Activated naive CD4-positive, alpha-beta T cell treated with anti-CD3 and anti-CD28 coated beads, Interleukin-2, amount 50 U/mL, for 72 hours (primary cell): Measurements from ENCODE around the gene PAQR3. TPM values are rescaled to one million over a fixed set of nuclear protein-coding genes. Genes with fewer than 3 reads are reported as not detected.
"Not testable (repeated sequence)": the region's sequence is repeated elsewhere in the genome, so short reads cannot be mapped to it uniquely, and the experiment has no call there.

ENCODE experiments used
- ATAC-seq, 2 donors: fragments of 150-1000 bp; cut with Tn5 transposase; 2 replicates each; pipeline ENCODE4 v1.10.0; 2021; ENCODE audit warnings: mild to moderate bottlenecking in 2 of 2, moderate library complexity in 2 of 2
- DNase-seq, 2 donors: peaks; one replicate each; pipeline ENCODE4 v3.0.0; 2021 to 2022; ENCODE audit warnings: low spot score in 2 of 2
- H3K27ac Mint-ChIP-seq, 2 donors: one replicate each; pipeline ENCODE4 v1.8.0; 2022; ENCODE audit warnings: mild to moderate bottlenecking in 2 of 2, mixed read lengths in 2 of 2
- H3K36me3 Mint-ChIP-seq, 2 donors: one replicate each; pipeline ENCODE4 v1.8.0; 2022; ENCODE audit warnings: mixed read lengths in 2 of 2
- H3K9me3 Mint-ChIP-seq, 2 donors: one replicate each; pipeline ENCODE4 v1.8.0; 2022; ENCODE audit warnings: mixed read lengths in 2 of 2
- total RNA-seq, 2 donors: library from RNA; stranded (reverse); gene quantifications; one replicate each; pipeline ENCODE4 v1.2.3, GENCODE V29; 2022

Gene PAQR3
- total RNA-seq, 2 donors from 2014 or later, result 7.1 to 16.7 TPM

- peak in 1 of 2 donors; percentile 8 for ATAC-seq
- Mint-ChIP-seq H3K9me3 (no peaks in the 10 kb centered on the region), H3K27ac (peak overlapping the region; percentile 57 to 92), H3K36me3 (peaks cover 6 to 10% of the 10 kb centered on the region in 2 donors)
- no peak for DNase-seq
Observed at GRCh38 chr4:78939667-78940008, 400 bp upstream of the PAQR3 start.

- DNase-seq (no peak), ATAC-seq (no peak)
- H3K9me3 Mint-ChIP-seq, result no peaks in the 10 kb centered on the region
- peak overlapping the region; percentile 92 to 93 for H3K27ac Mint-ChIP-seq
- peaks cover 6 to 10% of the 10 kb centered on the region in 2 donors for H3K36me3 Mint-ChIP-seq
Observed at GRCh38 chr4:78938474-78938867, 767 bp downstream of the PAQR3 start.

- no peak for ATAC-seq
- H3K36me3 Mint-ChIP-seq, result peaks cover 6 to 10% of the 10 kb centered on the region in 2 donors
- no peaks in the 10 kb centered on the region for H3K9me3 Mint-ChIP-seq
- no peak for DNase-seq
- no peak overlapping the region for H3K27ac Mint-ChIP-seq
Observed at GRCh38 chr4:78937837-78938236, 1.4 kb downstream of the PAQR3 start.

GRCh38 chr4:78936989-78937388, 2.2 kb downstream of the PAQR3 start:
- Mint-ChIP-seq H3K27ac (no peak overlapping the region), H3K36me3 (peaks cover 6 to 10% of the 10 kb centered on the region in 2 donors), H3K9me3 (no peaks in the 10 kb centered on the region)
- DNase-seq, result no peak
- ATAC-seq, result no peak

- DNase-seq, result no peak
- Mint-ChIP-seq H3K27ac (no peak overlapping the region), H3K36me3 (peaks cover 12 to 14% of the 10 kb centered on the region in 2 donors), H3K9me3 (no peaks in the 10 kb centered on the region)
- no peak for ATAC-seq
Observed at GRCh38 chr4:78930016-78930629, 9.1 kb downstream of the PAQR3 start.

GRCh38 chr4:78928835-78929234, 10.4 kb downstream of the PAQR3 start:
- ATAC-seq (no peak), DNase-seq (no peak)
- H3K9me3 Mint-ChIP-seq, result no peaks in the 10 kb centered on the region
- H3K36me3 Mint-ChIP-seq, result peaks cover 12 to 14% of the 10 kb centered on the region in 2 donors
- no peak overlapping the region for H3K27ac Mint-ChIP-seq

- Mint-ChIP-seq H3K27ac (no peak overlapping the region), H3K9me3 (no peaks in the 10 kb centered on the region), H3K36me3 (peaks cover 12 to 14% of the 10 kb centered on the region in 2 donors)
- ATAC-seq, result no peak
- no peak for DNase-seq
Observed at GRCh38 chr4:78926826-78927225, 12.4 kb downstream of the PAQR3 start.

GRCh38 chr4:78923464-78924312, 15.6 kb downstream of the PAQR3 start:
- ATAC-seq, result no peak
- H3K9me3 Mint-ChIP-seq, result no peaks in the 10 kb centered on the region
- DNase-seq, result no peak
- peaks cover 8 to 12% of the 10 kb centered on the region in 2 donors for H3K36me3 Mint-ChIP-seq
- no peak overlapping the region for H3K27ac Mint-ChIP-seq

- H3K36me3 Mint-ChIP-seq, result peaks cover 8 to 12% of the 10 kb centered on the region in 2 donors
- ATAC-seq (no peak), DNase-seq (no peak)
- no peak overlapping the region for H3K27ac Mint-ChIP-seq
- no peaks in the 10 kb centered on the region for H3K9me3 Mint-ChIP-seq
Observed at GRCh38 chr4:78922207-78922606, 17.0 kb downstream of the PAQR3 start.

- Mint-ChIP-seq H3K9me3 (no peaks in the 10 kb centered on the region), H3K36me3 (peaks cover 12 to 17% of the 10 kb centered on the region in 2 donors), H3K27ac (no peak overlapping the region)
- DNase-seq (no peak), ATAC-seq (no peak)
Observed at GRCh38 chr4:78910612-78911011, 28.6 kb downstream of the PAQR3 start.

- ATAC-seq, DNase-seq, H3K27ac Mint-ChIP-seq, H3K9me3 Mint-ChIP-seq: not testable (repeated sequence)
- H3K36me3 Mint-ChIP-seq, result peaks cover 12 to 17% of the 10 kb centered on the region in 2 donors
Observed at GRCh38 chr4:78908974-78909373, 30.3 kb downstream of the PAQR3 start.

- Mint-ChIP-seq H3K27ac (no peak overlapping the region), H3K9me3 (no peaks in the 10 kb centered on the region), H3K36me3 (peaks cover 12 to 17% of the 10 kb centered on the region in 2 donors)
- DNase-seq, result no peak
- no peak for ATAC-seq
Observed at GRCh38 chr4:78907638-78908037, 31.6 kb downstream of the PAQR3 start.

- Mint-ChIP-seq H3K36me3 (no peaks in the 10 kb centered on the region), H3K27ac (no peak overlapping the region), H3K9me3 (no peaks in the 10 kb centered on the region)
- DNase-seq (no peak), ATAC-seq (no peak)
Observed at GRCh38 chr4:78904143-78904542, 35.1 kb downstream of the PAQR3 start.

- H3K9me3 Mint-ChIP-seq, result no peaks in the 10 kb centered on the region
- DNase-seq (no peak), ATAC-seq (no peak)
- H3K36me3 Mint-ChIP-seq, result no peaks in the 10 kb centered on the region
- no peak overlapping the region for H3K27ac Mint-ChIP-seq
Observed at GRCh38 chr4:78902298-78902697, 36.9 kb downstream of the PAQR3 start.

- H3K27ac Mint-ChIP-seq, result no peak overlapping the region
- no peaks in the 10 kb centered on the region for H3K9me3 Mint-ChIP-seq
- no peaks in the 10 kb centered on the region for H3K36me3 Mint-ChIP-seq
Observed at GRCh38 chr4:78901882-78902281, 37.4 kb downstream of the PAQR3 start.

GRCh38 chr4:78899302-78899701, 39.9 kb downstream of the PAQR3 start:
- Mint-ChIP-seq H3K27ac (no peak overlapping the region), H3K36me3 (no peaks in the 10 kb centered on the region), H3K9me3 (no peaks in the 10 kb centered on the region)
- DNase-seq (no peak), ATAC-seq (no peak)

More at GRCh38 chr4:78901882-78902281, 37.4 kb downstream of the PAQR3 start:
- ATAC-seq, result no peak
- no peak for DNase-seq

GRCh38 chr4:78889955-78890354, 49.3 kb downstream of the PAQR3 start:
- Mint-ChIP-seq H3K36me3 (no peaks in the 10 kb centered on the region), H3K27ac (no peak overlapping the region), H3K9me3 (no peaks in the 10 kb centered on the region)
- ATAC-seq, result no peak
- no peak for DNase-seq

GRCh38 chr4:78885598-78885997, 53.6 kb downstream of the PAQR3 start:
- no peaks in the 10 kb centered on the region for H3K36me3 Mint-ChIP-seq
- no peak for DNase-seq
- no peaks in the 10 kb centered on the region for H3K9me3 Mint-ChIP-seq
- no peak for ATAC-seq
- H3K27ac Mint-ChIP-seq, result no peak overlapping the region
